ENCODE measurements around the gene PPT2.

Gene PPT2

DNA sequence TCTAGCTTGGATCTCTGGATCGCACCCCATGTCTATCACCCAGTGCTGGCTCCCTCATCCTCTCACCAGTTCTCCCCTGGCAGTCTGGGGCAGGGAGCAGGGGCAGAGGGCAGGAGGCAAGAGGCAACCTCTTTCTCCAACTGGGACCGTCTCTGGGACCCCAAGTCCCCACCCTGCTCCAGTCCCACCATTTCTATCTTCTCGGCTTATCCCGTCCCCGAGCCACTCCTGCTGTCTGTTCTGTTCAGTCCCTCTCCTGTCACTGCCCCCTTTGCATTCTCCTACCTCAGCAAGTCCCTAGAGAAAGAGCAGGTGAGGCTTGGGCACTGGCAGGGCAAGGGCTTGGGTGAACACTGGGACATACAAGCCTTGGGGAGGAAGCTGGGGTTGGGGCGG, 44.2 kb upstream of the PPT2 start:
- TF ChIP-seq, protein P1, sequence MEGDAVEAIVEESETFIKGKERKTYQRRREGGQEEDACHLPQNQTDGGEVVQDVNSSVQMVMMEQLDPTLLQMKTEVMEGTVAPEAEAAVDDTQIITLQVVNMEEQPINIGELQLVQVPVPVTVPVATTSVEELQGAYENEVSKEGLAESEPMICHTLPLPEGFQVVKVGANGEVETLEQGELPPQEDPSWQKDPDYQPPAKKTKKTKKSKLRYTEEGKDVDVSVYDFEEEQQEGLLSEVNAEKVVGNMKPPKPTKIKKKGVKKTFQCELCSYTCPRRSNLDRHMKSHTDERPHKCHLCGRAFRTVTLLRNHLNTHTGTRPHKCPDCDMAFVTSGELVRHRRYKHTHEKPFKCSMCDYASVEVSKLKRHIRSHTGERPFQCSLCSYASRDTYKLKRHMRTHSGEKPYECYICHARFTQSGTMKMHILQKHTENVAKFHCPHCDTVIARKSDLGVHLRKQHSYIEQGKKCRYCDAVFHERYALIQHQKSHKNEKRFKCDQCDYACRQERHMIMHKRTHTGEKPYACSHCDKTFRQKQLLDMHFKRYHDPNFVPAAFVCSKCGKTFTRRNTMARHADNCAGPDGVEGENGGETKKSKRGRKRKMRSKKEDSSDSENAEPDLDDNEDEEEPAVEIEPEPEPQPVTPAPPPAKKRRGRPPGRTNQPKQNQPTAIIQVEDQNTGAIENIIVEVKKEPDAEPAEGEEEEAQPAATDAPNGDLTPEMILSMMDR (IDR thresholded peaks at IDR 0.05; ENCODE audit: control insufficient read depth, insufficient read depth, low read depth, low read length, missing control alignments): no peak
- H3K4me3 ChIP-seq (ENCODE audit: control insufficient read depth, low read depth, low read length): no peak overlapping the region
- DNase-seq (ENCODE audit: low read depth): no peak

GRCh38 chr6:32110632-32111031, 43.3 kb upstream of the PPT2 start:
- TF ChIP-seq, protein P1 (IDR thresholded peaks at IDR 0.05; ENCODE audit: control insufficient read depth, insufficient read depth, low read depth, low read length, missing control alignments): no peak
- DNase-seq (ENCODE audit: low read depth): no peak
- H3K4me3 ChIP-seq (ENCODE audit: control insufficient read depth, low read depth, low read length): no peak overlapping the region

- H3K4me3 ChIP-seq (ENCODE audit: control insufficient read depth, low read depth, low read length): no peak overlapping the region
- TF ChIP-seq, protein P1 (IDR thresholded peaks at IDR 0.05; ENCODE audit: control insufficient read depth, insufficient read depth, low read depth, low read length, missing control alignments): no peak
- DNase-seq (ENCODE audit: low read depth): no peak
Measured at GRCh38 chr6:32111424-32112066, 42.4 kb upstream of the PPT2 start.

GRCh38 chr6:32112431-32112980, 41.4 kb upstream of the PPT2 start:
- DNase-seq (ENCODE audit: low read depth): no peak
- TF ChIP-seq, protein P1 (IDR thresholded peaks at IDR 0.05; ENCODE audit: control insufficient read depth, insufficient read depth, low read depth, low read length, missing control alignments): no peak

GRCh38 chr6:32113386-32114352, 40.3 kb upstream of the PPT2 start:
- DNase-seq (ENCODE audit: low read depth): peak; percentile 81
- no peak overlapping the region for H3K4me3 ChIP-seq (ENCODE audit: control insufficient read depth, low read depth, low read length)
- TF ChIP-seq, protein P1 (IDR thresholded peaks at IDR 0.05; ENCODE audit: control insufficient read depth, insufficient read depth, low read depth, low read length, missing control alignments): peak; percentile 69

More at GRCh38 chr6:32112431-32112980, 41.4 kb upstream of the PPT2 start:
- H3K4me3 ChIP-seq (ENCODE audit: control insufficient read depth, low read depth, low read length): no peak overlapping the region

- no peak for DNase-seq (ENCODE audit: low read depth)
- TF ChIP-seq, protein P1 (IDR thresholded peaks at IDR 0.05; ENCODE audit: control insufficient read depth, insufficient read depth, low read depth, low read length, missing control alignments): no peak
- H3K4me3 ChIP-seq (ENCODE audit: control insufficient read depth, low read depth, low read length): no peak overlapping the region
Measured at GRCh38 chr6:32114796-32115195, 39.1 kb upstream of the PPT2 start.

Measured in AG09309 (cell line).